Fibroblast of skin of right quadriceps (primary cell): ENCODE results near the gene ZFAND6.
A peak's percentile ranks its signal among the peaks of the same experiment; 100 is the strongest.
"Not testable (repeated sequence)": the region's sequence is repeated elsewhere in the genome, so short reads cannot be mapped to it uniquely, and the experiment has no call there.

Experiments
- DNase-seq: peaks from one replicate; pipeline ENCODE4 v3.0.0-alpha.2; 2013

ZFAND6 gene

DNA sequence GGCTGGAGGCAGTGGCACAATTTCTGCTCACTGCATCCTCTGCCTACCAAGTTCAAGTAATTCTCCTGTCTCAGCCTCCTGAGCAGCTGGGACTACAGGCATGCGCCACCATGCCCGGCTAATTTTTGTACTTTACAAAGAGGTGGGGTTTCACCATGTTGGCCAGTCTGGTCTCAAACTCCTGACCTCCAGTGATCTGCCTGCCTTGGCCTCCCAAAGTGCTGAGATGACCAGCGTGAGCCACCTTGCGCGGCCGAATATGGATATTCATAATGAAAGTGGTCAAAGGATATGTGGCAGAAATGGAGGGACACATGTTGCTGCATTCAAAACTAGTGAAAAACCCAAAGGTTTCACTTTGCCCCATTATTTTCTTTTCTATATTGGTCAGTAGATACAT is 40.2 kb downstream of the ZFAND6 start:
- DNase-seq, result not testable (repeated sequence)

DNA sequence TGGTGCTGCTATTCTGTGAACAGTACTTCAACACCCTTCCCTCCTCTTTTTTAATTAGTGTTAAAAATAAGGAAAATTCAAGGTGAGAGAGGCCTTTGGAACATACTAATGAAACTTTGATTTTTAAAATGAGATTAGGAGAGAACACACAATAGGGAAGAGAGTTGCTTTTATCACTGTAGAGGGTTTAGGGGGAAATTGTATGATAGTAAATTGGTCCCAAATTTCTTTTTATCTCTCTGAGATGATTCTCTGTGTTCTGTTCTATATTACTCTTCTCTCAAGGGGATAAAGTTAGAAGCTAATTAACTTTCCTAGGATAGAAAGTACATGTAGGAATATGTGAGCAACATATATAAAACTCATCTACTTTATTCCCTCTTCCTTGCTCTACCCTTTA is 40.8 kb downstream of the ZFAND6 start:
- DNase-seq, result no peak

- no peak for DNase-seq
These were observed 45.7 kb downstream of the ZFAND6 start for GRCh38 chr15:80105193-80105592.

- peak; percentile 73 for DNase-seq
These were observed 46.1 kb downstream of the ZFAND6 start for GRCh38 chr15:80105595-80105994.

GRCh38 chr15:80106051-80106450 is 46.6 kb downstream of the ZFAND6 start:
- peak; percentile 77 for DNase-seq

DNA sequence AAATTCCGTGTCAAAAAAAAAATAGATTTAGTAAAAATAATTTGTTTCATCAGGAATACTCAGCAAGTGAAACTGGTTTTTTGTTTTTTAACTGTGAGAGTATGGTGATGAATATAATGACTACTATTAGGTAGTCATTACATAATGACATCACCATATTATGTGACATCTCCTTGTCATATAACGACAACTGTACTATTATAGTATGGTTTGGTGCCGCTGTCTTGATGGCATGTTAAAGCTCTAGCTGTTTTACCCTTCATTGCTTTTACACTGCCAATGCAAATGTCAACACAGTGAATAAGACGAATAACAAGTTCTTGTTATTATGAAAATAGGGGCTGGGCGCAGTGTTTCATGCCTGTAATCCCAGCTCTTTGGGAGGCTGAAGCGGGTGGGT is 47.7 kb downstream of the ZFAND6 start:
- DNase-seq, result no peak

DNA sequence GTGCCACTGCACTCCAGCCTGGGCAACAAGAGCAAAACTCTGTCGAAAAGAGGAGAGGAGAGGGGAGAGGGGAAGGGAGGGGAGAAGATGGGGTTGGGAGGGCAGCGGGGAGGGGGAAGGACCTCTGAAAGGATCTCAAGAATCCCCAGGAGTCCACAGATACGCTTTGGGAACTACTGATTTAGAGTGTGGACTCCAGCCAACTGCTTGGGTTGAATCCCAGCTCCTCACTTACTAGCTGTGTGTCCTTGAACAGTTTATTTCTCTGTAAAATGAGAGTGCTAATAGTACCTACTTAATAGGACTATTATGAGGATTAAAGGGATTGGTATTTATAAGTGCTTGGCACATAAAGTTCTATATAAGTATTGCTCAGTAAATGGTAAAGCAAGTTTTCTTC is 48.3 kb downstream of the ZFAND6 start:
- no peak for DNase-seq

DNA sequence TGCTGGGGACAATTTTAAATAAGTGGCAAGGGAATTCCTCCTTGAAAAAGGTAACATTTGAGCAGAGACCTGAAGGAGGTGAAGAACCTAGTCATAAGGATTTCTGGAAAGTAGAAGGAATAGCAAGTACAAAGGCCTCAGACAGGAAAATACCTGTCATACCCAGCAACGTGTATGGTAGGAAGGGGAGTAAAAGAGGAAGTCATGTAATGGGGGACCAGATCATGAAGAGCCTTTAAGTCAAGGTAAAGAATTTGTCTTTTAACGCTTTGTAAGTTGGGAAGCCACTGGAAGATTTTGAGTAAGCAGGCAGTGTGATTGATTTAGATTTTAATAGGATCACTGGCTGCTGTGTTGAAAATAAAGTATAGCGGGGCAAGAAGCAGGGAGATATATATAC is 49.9 kb downstream of the ZFAND6 start:
- no peak for DNase-seq

DNA sequence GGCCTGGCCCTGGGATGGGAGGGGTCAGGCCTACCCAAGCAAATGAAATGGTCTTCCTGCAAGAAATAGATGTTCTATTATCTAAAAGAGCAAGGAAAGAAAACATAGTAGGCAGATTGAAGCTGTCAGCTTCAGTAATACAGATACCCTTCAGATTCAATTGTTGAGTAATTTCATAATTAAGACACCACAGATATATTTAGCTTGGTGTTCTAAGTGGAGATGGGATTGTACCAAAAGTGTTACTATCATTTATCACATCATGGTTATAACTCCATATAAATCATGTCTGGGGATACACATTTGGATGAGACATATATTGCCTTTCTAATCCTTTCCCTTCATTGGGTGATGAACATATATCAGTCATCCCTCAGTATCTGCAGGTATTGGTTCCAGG is 51.4 kb downstream of the ZFAND6 start:
- DNase-seq, result no peak

- no peak for DNase-seq
These were observed 54.6 kb downstream of the ZFAND6 start for GRCh38 chr15:80114114-80114513.

- DNase-seq, result no peak
These were observed 55.5 kb downstream of the ZFAND6 start for GRCh38 chr15:80115021-80115420.

- no peak for DNase-seq
These were observed 59.5 kb downstream of the ZFAND6 start for GRCh38 chr15:80118956-80119355.

DNA sequence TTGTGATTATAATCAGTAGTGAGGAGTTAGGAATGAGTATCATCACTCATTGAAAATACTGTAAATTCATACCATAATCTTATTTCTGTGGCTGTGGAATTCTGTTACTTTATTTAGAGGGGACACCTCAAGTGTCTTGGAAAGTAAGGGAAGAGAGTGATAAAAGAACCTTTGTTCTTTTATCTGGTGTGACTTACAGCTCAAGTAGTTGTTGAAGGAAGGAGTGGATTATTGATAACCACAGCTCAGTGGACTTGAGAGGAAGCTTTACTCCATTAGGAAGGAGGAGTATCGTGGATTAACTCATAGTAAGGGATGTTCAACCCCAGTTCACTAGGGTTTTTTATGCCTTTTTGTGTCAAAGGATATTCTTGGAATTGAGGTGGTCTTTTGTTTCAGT is 61.2 kb downstream of the ZFAND6 start:
- DNase-seq, result no peak

DNA sequence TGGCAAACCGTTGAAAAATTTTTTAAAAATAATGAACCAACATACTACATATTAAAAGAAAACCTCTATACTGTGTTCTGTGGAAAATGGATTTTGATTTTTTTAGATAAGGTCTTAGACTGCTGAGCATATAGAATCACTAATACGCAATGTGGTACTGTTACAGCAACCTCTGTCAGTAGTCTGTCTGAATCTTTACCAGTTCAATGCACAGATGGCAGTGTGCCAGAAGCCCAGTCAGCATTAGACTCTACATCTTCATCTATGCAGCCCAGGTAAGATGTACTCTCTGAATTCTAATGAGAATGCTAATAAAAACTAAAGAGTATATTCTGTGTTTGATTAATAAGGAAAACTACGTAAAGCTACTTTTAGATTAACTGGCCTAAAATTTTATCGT is 62.1 kb downstream of the ZFAND6 start:
- DNase-seq, result peak; percentile 8

GRCh38 chr15:80123034-80123433 is 63.6 kb downstream of the ZFAND6 start:
- DNase-seq, result no peak

DNA sequence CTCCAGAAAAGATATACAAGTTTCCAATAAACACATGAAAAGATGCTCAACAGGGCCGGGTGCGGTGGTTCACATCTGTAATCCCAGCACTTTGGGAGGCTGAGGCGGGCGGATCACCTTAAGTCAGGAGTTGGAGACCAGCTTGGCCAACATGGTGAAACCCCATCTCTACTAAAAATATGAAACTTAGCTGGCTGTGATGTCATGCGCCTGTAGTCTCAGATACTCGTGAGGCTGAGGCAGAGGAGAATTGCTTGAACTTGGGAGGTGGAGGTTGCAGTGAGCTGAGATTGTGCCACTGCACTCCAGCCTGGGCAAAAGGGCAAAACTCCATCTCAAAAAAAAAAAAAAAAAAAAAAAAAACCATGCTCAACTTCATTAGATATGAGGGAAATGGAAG is 67.8 kb downstream of the ZFAND6 start:
- DNase-seq, result not testable (repeated sequence)

- peak; percentile 35 for DNase-seq
These were observed 68.4 kb downstream of the ZFAND6 start for GRCh38 chr15:80127911-80128310.

GRCh38 chr15:80132382-80132781 is 72.9 kb downstream of the ZFAND6 start:
- no peak for DNase-seq

DNA sequence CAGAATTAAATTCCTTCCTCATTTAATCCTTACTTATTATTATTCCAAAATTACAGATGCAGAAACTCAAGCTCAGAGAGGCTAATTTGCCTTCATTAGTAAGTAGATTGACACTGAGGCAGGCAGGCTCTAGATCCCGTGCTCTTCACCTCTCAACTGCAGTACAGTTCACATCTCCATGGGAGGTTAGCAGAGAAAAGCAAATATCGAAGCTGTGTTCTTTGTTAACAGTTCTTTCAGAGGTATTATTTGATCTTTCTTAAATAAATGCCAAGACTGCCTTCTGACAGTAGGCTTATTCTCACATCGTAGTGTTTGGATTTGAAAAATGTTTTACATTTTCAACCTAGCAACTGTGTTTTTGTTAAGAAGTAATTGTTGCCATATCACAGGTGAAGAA is 77.4 kb downstream of the ZFAND6 start:
- no peak for DNase-seq

DNA sequence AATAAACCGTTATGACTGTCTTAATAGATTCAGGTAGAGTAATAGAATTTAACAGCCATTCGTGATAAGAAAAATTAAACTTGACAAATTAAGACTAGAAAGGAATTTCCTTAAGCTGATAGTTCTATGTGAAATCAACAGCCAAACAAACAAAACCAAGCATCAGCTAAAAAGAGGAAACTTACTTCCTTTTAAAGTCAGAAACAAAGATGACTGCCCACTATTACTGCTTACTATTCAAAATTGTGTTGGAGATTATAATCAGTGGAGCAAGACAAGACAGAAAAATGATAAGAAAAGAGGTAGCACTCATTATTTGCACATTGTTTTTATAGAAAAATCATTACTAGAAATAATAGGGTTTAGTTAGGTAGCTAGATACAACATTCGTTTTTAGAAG is 79.5 kb downstream of the ZFAND6 start:
- no peak for DNase-seq

DNA sequence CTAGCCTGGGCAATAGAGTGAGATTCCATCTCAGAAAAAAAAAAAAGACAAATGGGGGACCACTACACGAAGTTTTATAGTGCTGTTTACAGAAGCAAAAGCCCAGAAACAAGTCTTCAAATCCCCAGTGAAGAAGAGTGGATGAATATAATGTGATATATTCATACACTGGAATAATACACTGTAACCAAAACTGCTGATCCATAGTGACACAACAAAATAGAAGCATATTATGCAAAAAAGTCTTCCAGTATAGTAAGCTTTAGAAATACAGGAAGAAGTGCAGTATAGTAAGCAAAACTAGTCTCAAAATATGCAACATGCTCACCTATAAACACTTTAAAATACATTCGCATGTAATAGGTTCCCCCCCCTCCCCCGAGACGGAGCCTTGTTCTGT is 81.4 kb downstream of the ZFAND6 start:
- no peak for DNase-seq

GRCh38 chr15:80141916-80142598 is 82.6 kb downstream of the ZFAND6 start:
- no peak for DNase-seq

- DNase-seq, result no peak
These were observed 83.2 kb downstream of the ZFAND6 start for GRCh38 chr15:80142646-80143045.

DNA sequence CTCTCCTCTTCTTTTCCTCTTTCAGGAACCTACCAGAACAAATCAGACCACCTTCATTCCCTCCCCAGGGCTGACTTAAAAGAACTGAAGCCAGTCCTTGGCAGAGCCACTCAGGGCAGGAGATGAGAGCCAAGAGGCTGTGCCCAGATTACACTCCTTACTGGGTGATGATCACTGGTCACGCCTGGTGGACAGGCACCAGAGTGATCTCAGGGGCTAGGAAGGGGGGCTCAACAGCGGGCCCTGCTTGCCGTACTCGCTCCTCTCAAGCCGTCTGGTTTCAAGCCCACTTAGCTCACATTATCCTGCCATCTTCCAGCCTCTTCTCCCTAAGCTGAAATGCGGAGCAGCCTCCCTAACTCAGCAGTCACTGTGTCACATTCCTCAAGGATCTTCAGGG is 91.7 kb downstream of the ZFAND6 start:
- no peak for DNase-seq

DNA sequence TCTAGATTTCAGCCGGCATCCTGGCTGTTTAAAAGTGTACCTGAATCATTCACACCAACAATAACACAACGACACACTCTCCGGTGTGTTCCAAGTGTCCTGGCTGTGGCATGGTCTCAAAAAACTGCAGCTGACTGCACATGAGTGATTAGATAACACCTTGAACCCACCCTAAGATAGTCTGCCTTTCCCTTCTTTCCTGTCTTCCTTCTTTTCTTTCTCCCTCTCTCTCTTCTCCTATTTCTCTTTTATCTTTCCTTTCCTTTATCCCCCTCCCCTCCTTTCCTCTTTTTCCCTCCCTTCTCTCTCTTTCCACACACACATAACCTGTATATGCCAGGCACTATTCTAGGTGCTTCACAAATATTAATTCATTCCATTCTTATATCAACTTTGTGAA is 92.1 kb downstream of the ZFAND6 start:
- no peak for DNase-seq
